ENCODE data around the gene ARPC1B. TPM values are rescaled to one million over a fixed set of nuclear protein-coding genes. Genes with fewer than 3 reads are reported as not detected.

The ARPC1B gene
- total and polyA plus RNA-seq, 2 donors (not counting 1 experiment from before 2014, with no cell fraction given), result 142 to 563 TPM

GRCh38 chr7:99424932-99425730 is 50.6 kb downstream of the ARPC1B start:
- no peak overlapping the region for H3K27ac Mint-ChIP-seq

More at GRCh38 chr7:99424932-99425730, 50.6 kb downstream of the ARPC1B start:
- H3K4me1 ChIP-seq (ENCODE audit: control insufficient read depth in 2 of 2, insufficient read depth in 2 of 2, low read length in 2 of 2), result no peaks in the 10 kb centered on the region
- H2AFZ ChIP-seq (ENCODE audit: insufficient read depth, low read depth, low read length, poor library complexity, severe bottlenecking), result no peak overlapping the region
- Mint-ChIP-seq H3K4me1 (no peaks in the 10 kb centered on the region), H3K27me3 (no peaks in the 10 kb centered on the region), H3K9me3 (ENCODE audit: insufficient read depth) (no peaks in the 10 kb centered on the region), H3K4me3 (no peak overlapping the region)
- H3K9me3 ChIP-seq (ENCODE audit: control extremely low read depth in 1 of 3, control insufficient read depth in 2 of 3, insufficient read depth in 1 of 3, low read length in 2 of 3), result no peaks in the 10 kb centered on the region
- no peaks in the 10 kb centered on the region for H3K27me3 ChIP-seq (replicated peaks in 1 of 4; ENCODE audit: control extremely low read depth in 1 of 4, control insufficient read depth in 3 of 4, insufficient read depth in 4 of 4, low read length in 3 of 4)
- DNase-seq (no peak), ATAC-seq (ENCODE audit: low read depth) (no peak)
- CTCF ChIA-PET, result no interaction called here
- intact Hi-C loops (cut with micrococcal nuclease), result no loop called here
- WGBS (ENCODE audit: insufficient coverage), result 99% methylated on average over 24 of the region's 24 CpGs
- no peak overlapping the region for H3K4me3 ChIP-seq (ENCODE audit: control extremely low read depth in 1 of 5, extremely low read depth in 1 of 5, insufficient read depth in 1 of 5, low read depth in 2 of 5, low read length in 4 of 5)
- no peak overlapping the region for H3K4me2 ChIP-seq (replicated peaks; ENCODE audit: low read depth, low read length, poor library complexity, severe bottlenecking)
- peaks cover 4 to 30% of the 10 kb centered on the region in 2 experiments for H3K36me3 ChIP-seq (replicated peaks in 1 of 2; ENCODE audit: control extremely low read depth in 1 of 2, control insufficient read depth in 1 of 2, extremely low read depth in 1 of 2, insufficient read depth in 2 of 2, low read length in 1 of 2)
- TF ChIP-seq EZH2 (IDR thresholded peaks at IDR 0.05; ENCODE audit: borderline replicate concordance, insufficient read depth, low read depth, low read length, poor library complexity, severe bottlenecking) (no peak), CTCF (IDR thresholded peaks at IDR 0.05) (no peak)
- no peak overlapping the region for H3K27ac ChIP-seq (ENCODE audit: low read length in 2 of 2)
- no peak overlapping the region for H3K9ac ChIP-seq (ENCODE audit: low read length)
- H3K79me2 ChIP-seq (ENCODE audit: control insufficient read depth, insufficient read depth, low read length), result no peaks in the 10 kb centered on the region
- peaks cover 1% of the 10 kb centered on the region for H4K20me1 ChIP-seq (ENCODE audit: control insufficient read depth, insufficient read depth, low read length, poor library complexity, severe bottlenecking)
- POLR2A ChIA-PET, result no interaction called here

Measured in B cell (primary cell).